ENCODE results near the gene EFNB2. TPM values are rescaled to one million over a fixed set of nuclear protein-coding genes. Genes with fewer than 3 reads are reported as not detected.

The EFNB2 gene
- total and polyA plus RNA-seq, 2 donors from 2014 or later, result 12.7 to 32.8 TPM

GRCh38 chr13:106570299-106570852 lies 34.9 kb upstream of the EFNB2 start:
- DNase-seq (peak; percentile 31 to 84 (median 61)), FAIRE-seq (peak; percentile 94)
- Histone ChIP-seq H3K9me3 (ENCODE audit: control insufficient read depth in 2 of 3, insufficient read depth in 1 of 3, low read length in 3 of 3) (no peaks in the 10 kb centered on the region), H3K4me3 (ENCODE audit: low read length in 3 of 3) (peak overlapping the region in 1 of 3 donors; percentile 27), H3K9ac (ENCODE audit: low read length in 3 of 3) (no peak overlapping the region), H3K4me1 (ENCODE audit: control insufficient read depth in 2 of 3, insufficient read depth in 2 of 3, low read depth in 1 of 3, low read length in 3 of 3) (peaks cover under 1 to 6% (median 2%) of the 10 kb centered on the region in 3 donors), H3K36me3 (ENCODE audit: control insufficient read depth in 2 of 3, insufficient read depth in 3 of 3, low read length in 3 of 3) (no peaks in the 10 kb centered on the region), H3K27me3 (ENCODE audit: control insufficient read depth, insufficient read depth, low read length) (no peaks in the 10 kb centered on the region), H3K27ac (ENCODE audit: low read depth in 2 of 2, low read length in 2 of 2) (no peak overlapping the region)
- intact Hi-C loops (cut with DNase I), result no loop called here
- TF ChIP-seq CTCF (IDR thresholded peaks at IDR 0.05; ENCODE audit: borderline replicate concordance, extremely low read depth, insufficient read depth), result no peak

GRCh38 chr13:106569233-106570095 lies 34.0 kb upstream of the EFNB2 start:
- peaks cover 5 to 13% (median 7%) of the 10 kb centered on the region in 3 donors for H3K4me1 ChIP-seq (ENCODE audit: control insufficient read depth in 2 of 3, insufficient read depth in 2 of 3, low read depth in 1 of 3, low read length in 3 of 3)
- DNase-seq, result no peak
- H3K36me3 ChIP-seq (ENCODE audit: control insufficient read depth in 2 of 3, insufficient read depth in 3 of 3, low read length in 3 of 3), result no peaks in the 10 kb centered on the region
- H3K9me3 ChIP-seq (ENCODE audit: control insufficient read depth in 2 of 3, insufficient read depth in 1 of 3, low read length in 3 of 3), result no peaks in the 10 kb centered on the region
- no peak for FAIRE-seq
- no peak overlapping the region for H3K4me3 ChIP-seq (ENCODE audit: low read length in 3 of 3)
- H3K27me3 ChIP-seq (ENCODE audit: control insufficient read depth, insufficient read depth, low read length), result no peaks in the 10 kb centered on the region
- no peak overlapping the region for H3K27ac ChIP-seq (ENCODE audit: low read depth in 2 of 2, low read length in 2 of 2)
- intact Hi-C loops (cut with DNase I), result no loop called here
- no peak for TF ChIP-seq CTCF (IDR thresholded peaks at IDR 0.05; ENCODE audit: borderline replicate concordance, extremely low read depth, insufficient read depth)
- no peak overlapping the region for H3K9ac ChIP-seq (ENCODE audit: low read length in 3 of 3)

- Histone ChIP-seq H3K27me3 (ENCODE audit: control insufficient read depth, insufficient read depth, low read length) (no peaks in the 10 kb centered on the region), H3K4me3 (ENCODE audit: low read length in 3 of 3) (peak overlapping the region; percentile 49 to 89 (median 50)), H3K9me3 (ENCODE audit: control insufficient read depth in 2 of 3, insufficient read depth in 1 of 3, low read length in 3 of 3) (no peaks in the 10 kb centered on the region), H3K27ac (ENCODE audit: low read depth in 2 of 2, low read length in 2 of 2) (no peak overlapping the region), H3K4me1 (ENCODE audit: control insufficient read depth in 2 of 3, insufficient read depth in 2 of 3, low read depth in 1 of 3, low read length in 3 of 3) (peaks cover 8 to 17% (median 9%) of the 10 kb centered on the region in 3 donors), H3K36me3 (ENCODE audit: control insufficient read depth in 2 of 3, insufficient read depth in 3 of 3, low read length in 3 of 3) (no peaks in the 10 kb centered on the region), H3K9ac (ENCODE audit: low read length in 3 of 3) (peak overlapping the region; percentile 34 to 87 (median 35))
- DNase-seq, result no peak
- intact Hi-C loops (cut with DNase I), result no loop called here
- no peak for TF ChIP-seq CTCF (IDR thresholded peaks at IDR 0.05; ENCODE audit: borderline replicate concordance, extremely low read depth, insufficient read depth)
- FAIRE-seq, result no peak
These were observed 33.0 kb upstream of the EFNB2 start for GRCh38 chr13:106568299-106569003.
